Breast epithelium (tissue), 3 donors: ENCODE measurements around the gene GUCY2D.
"Not testable (repeated sequence)": the region's sequence is repeated elsewhere in the genome, so short reads cannot be mapped to it uniquely, and the experiment has no call there.

ENCODE experiments used
- POLR2A ChIP-seq: fragments of 450-650 bp; IDR thresholded peaks from one replicate; pipeline ENCODE4 v1.6.1; 2016; ENCODE audit warnings: antibody characterized with exemption, mild to moderate bottlenecking, moderate library complexity
- POLR2AphosphoS5 ChIP-seq, 3 donors: sonication (generic); formaldehyde crosslinking; IDR thresholded peaks; one replicate each; pipeline ENCODE4 v1.6.1; 2017; ENCODE audit warnings: antibody characterized with exemption in 3 of 3
- TF ChIP-seq, protein P1 (sequence below), 3 donors: fragments of 450-650 bp; IDR thresholded peaks; one replicate each; pipeline ENCODE4 v1.5.1; 2016 to 2017; ENCODE audit warnings: antibody characterized with exemption in 3 of 3, mild to moderate bottlenecking in 3 of 3, moderate library complexity in 3 of 3

GRCh38 chr17:8061851-8062250 is 59.4 kb downstream of the GUCY2D start:
- TF ChIP-seq, protein P1, sequence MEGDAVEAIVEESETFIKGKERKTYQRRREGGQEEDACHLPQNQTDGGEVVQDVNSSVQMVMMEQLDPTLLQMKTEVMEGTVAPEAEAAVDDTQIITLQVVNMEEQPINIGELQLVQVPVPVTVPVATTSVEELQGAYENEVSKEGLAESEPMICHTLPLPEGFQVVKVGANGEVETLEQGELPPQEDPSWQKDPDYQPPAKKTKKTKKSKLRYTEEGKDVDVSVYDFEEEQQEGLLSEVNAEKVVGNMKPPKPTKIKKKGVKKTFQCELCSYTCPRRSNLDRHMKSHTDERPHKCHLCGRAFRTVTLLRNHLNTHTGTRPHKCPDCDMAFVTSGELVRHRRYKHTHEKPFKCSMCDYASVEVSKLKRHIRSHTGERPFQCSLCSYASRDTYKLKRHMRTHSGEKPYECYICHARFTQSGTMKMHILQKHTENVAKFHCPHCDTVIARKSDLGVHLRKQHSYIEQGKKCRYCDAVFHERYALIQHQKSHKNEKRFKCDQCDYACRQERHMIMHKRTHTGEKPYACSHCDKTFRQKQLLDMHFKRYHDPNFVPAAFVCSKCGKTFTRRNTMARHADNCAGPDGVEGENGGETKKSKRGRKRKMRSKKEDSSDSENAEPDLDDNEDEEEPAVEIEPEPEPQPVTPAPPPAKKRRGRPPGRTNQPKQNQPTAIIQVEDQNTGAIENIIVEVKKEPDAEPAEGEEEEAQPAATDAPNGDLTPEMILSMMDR (IDR thresholded peaks at IDR 0.05) = not testable (repeated sequence)
- not testable (repeated sequence) for TF ChIP-seq POLR2A; POLR2AphosphoS5 (IDR thresholded peaks at IDR 0.05)
